Right renal cortex interstitium (tissue), 3 donors: ENCODE results near the gene MSN. TPM values are rescaled to one million over a fixed set of nuclear protein-coding genes. Genes with fewer than 3 reads are reported as not detected.

Source experiments
- DNase-seq, 3 donors: peaks; one replicate each; pipeline ENCODE4 v3.0.0-alpha.2; 2013; ENCODE audit warnings: low read depth in 3 of 3, low spot score in 2 of 3
- polyA plus RNA-seq, 3 donors: library from polyadenylated mRNA; unstranded; fragments of 120-200 nt; gene quantifications; one replicate each; pipeline ENCODE4 v1.2.1, GENCODE V29; 2013; ENCODE audit not compliant: insufficient read length in 3 of 3

Gene MSN
- polyA plus RNA-seq, 3 donors = 245 to 263 (median 247) TPM

- DNase-seq = no peak
Measured at GRCh38 chrX:65783746-65784145, 116.3 kb downstream of the MSN start.

Other genes starting within 250 kb of the MSN start
- gene LAS1L, start 132.9 kb upstream of the MSN start, polyA plus RNA-seq = 10 to 100 TPM; 41.4 to 48.0 (median 43.4) TPM